Measurements from ENCODE around the gene CYP2S1. TPM values are rescaled to one million over a fixed set of nuclear protein-coding genes. Genes with fewer than 3 reads are reported as not detected.

The CYP2S1 gene
- total RNA-seq, 5 donors from 2014 or later (not counting 1 experiment from before 2014, with no cell fraction given) = 0.20 to 1.2 (median 0.51) TPM; not detected in 1

DNA sequence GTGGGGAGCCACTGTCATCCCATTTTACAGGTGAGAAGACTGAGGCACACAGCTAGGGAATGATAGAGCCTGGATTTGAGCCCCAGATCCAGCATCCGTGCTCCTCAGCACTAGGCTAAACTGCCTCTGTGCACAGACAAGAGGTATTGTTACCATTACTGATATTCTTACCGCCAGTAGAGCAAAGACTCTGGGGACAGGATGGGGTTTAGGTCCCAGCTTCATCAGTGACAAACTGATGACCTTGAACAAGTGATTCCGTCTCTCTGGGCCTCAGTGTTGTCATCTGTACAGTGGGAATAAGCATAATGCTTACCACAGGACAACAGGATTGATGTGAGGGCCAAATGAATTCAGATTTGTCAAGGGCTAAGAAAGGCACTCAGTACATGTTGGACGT is 42.5 kb downstream of the CYP2S1 start:
- Mint-ChIP-seq H3K36me3 (no peaks in the 10 kb centered on the region), H3K9me3 (no peaks in the 10 kb centered on the region), H3K4me3 (no peak overlapping the region), H3K27ac (no peak overlapping the region), H3K27me3 (no peaks in the 10 kb centered on the region), H3K4me1 (no peaks in the 10 kb centered on the region)
- DNase-seq = no peak
- ChIA-PET POLR2A (no interaction called here), CTCF (no interaction called here)
- H3K4me1 ChIP-seq (ENCODE audit: control insufficient read depth in 1 of 2, extremely low read depth in 1 of 2, insufficient read depth in 2 of 2, low read length in 2 of 2) = no peaks in the 10 kb centered on the region
- H3K4me3 ChIP-seq (ENCODE audit: control insufficient read depth in 1 of 2, extremely low read depth in 1 of 2, low read length in 1 of 2) = no peak overlapping the region
- peaks cover 0 to 27% of the 10 kb centered on the region in 2 experiments for H3K27me3 ChIP-seq (replicated peaks in 1 of 2; ENCODE audit: control insufficient read depth in 2 of 2, extremely low read depth in 1 of 2, insufficient read depth in 2 of 2, low read length in 1 of 2)
- no peak for ATAC-seq (replicated peaks in 1 of 4)
- WGBS (ENCODE audit: insufficient coverage) = 87% methylated on average over 2 of the region's 4 CpGs
- no peak overlapping the region for H3K27ac ChIP-seq (ENCODE audit: low read length)
- H3K36me3 ChIP-seq (ENCODE audit: control insufficient read depth in 2 of 2, extremely low read depth in 1 of 2, insufficient read depth in 1 of 2, low read length in 1 of 2) = no peaks in the 10 kb centered on the region
- H3K9me3 ChIP-seq = no peaks in the 10 kb centered on the region

DNA sequence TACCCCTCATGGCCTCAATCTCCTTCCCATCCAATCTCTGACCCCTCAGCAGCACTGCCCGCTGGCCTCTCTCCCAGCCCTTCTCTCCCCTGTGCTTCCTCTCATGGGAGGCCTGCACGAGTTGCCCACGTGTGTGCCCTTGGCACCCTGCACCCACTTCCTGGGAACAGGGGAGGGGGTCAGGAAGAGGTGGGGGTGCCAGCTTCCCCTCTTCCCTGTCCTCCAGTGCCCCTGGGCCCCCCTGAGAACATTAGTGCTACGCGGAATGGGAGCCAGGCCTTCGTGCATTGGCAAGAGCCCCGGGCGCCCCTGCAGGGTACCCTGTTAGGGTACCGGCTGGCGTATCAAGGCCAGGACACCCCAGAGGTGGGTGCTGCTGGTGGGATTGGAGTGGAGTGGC is 45.2 kb downstream of the CYP2S1 start:
- no peaks in the 10 kb centered on the region for H3K4me1 ChIP-seq (ENCODE audit: control insufficient read depth in 1 of 2, extremely low read depth in 1 of 2, insufficient read depth in 2 of 2, low read length in 2 of 2)
- no peaks in the 10 kb centered on the region for H3K36me3 ChIP-seq (ENCODE audit: control insufficient read depth in 2 of 2, extremely low read depth in 1 of 2, insufficient read depth in 1 of 2, low read length in 1 of 2)
- no peak overlapping the region for H3K27ac ChIP-seq (ENCODE audit: low read length)
- no peak overlapping the region for H3K27ac Mint-ChIP-seq
- 96% methylated on average over 7 of the region's 10 CpGs for WGBS (ENCODE audit: insufficient coverage)
- H3K36me3 Mint-ChIP-seq = no peaks in the 10 kb centered on the region
- no peaks in the 10 kb centered on the region for H3K9me3 ChIP-seq
- H3K9me3 Mint-ChIP-seq = no peaks in the 10 kb centered on the region
- POLR2A ChIA-PET = interaction anchor here in 1 of 2 donors (0.6 kb wide), 1 partner anchor 88 kb away, joined by 5 read pairs; no protein-coding TSS in a partner anchor
- CTCF ChIA-PET = no interaction called here
- no peak overlapping the region for H3K4me3 Mint-ChIP-seq
- H3K4me3 ChIP-seq (ENCODE audit: control insufficient read depth in 1 of 2, extremely low read depth in 1 of 2, low read length in 1 of 2) = no peak overlapping the region
- no peaks in the 10 kb centered on the region for H3K4me1 Mint-ChIP-seq
- H3K27me3 ChIP-seq (replicated peaks in 1 of 2; ENCODE audit: control insufficient read depth in 2 of 2, extremely low read depth in 1 of 2, insufficient read depth in 2 of 2, low read length in 1 of 2) = peaks cover 0 to 14% of the 10 kb centered on the region in 2 experiments
- no peak for ATAC-seq (replicated peaks in 1 of 4)
- DNase-seq = no peak
- no peaks in the 10 kb centered on the region for H3K27me3 Mint-ChIP-seq

DNA sequence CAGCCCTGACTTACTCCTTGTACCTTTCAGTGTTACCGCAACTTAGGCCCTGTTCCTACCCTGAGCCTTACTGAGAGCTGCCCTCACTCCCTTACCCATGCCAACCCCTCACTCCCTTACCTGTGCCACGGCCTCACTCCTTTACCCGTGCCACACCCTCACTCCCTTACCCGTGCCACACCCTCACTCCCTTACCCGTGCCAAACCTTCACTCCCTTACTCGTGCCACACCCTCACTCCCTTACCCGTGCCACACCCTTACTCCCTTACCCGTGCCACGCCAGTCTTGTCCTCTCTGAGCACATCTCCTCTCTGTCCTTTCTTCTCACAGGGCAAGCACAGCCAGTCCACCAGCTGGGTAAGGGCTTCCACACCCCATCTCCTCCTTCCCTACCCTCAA is 46.3 kb downstream of the CYP2S1 start:
- DNase-seq = no peak
- POLR2A ChIA-PET = no interaction called here
- 86% methylated on average over 9 of the region's 9 CpGs for WGBS (ENCODE audit: insufficient coverage)
- no peak overlapping the region for H3K4me3 ChIP-seq (ENCODE audit: control insufficient read depth in 1 of 2, extremely low read depth in 1 of 2, low read length in 1 of 2)
- H3K9me3 ChIP-seq = no peaks in the 10 kb centered on the region
- H3K9me3 Mint-ChIP-seq = no peaks in the 10 kb centered on the region
- no peaks in the 10 kb centered on the region for H3K4me1 ChIP-seq (ENCODE audit: control insufficient read depth in 1 of 2, extremely low read depth in 1 of 2, insufficient read depth in 2 of 2, low read length in 2 of 2)
- H3K27me3 Mint-ChIP-seq = no peaks in the 10 kb centered on the region
- CTCF ChIA-PET = no interaction called here
- ATAC-seq (replicated peaks in 1 of 4) = no peak
- H3K27me3 ChIP-seq (replicated peaks in 1 of 2; ENCODE audit: control insufficient read depth in 2 of 2, extremely low read depth in 1 of 2, insufficient read depth in 2 of 2, low read length in 1 of 2) = peaks cover 0 to 12% of the 10 kb centered on the region in 2 experiments
- H3K36me3 Mint-ChIP-seq = no peaks in the 10 kb centered on the region
- H3K4me1 Mint-ChIP-seq = no peaks in the 10 kb centered on the region
- H3K27ac Mint-ChIP-seq = no peak overlapping the region
- H3K27ac ChIP-seq (ENCODE audit: low read length) = no peak overlapping the region
- H3K36me3 ChIP-seq (ENCODE audit: control insufficient read depth in 2 of 2, extremely low read depth in 1 of 2, insufficient read depth in 1 of 2, low read length in 1 of 2) = no peaks in the 10 kb centered on the region
- H3K4me3 Mint-ChIP-seq = no peak overlapping the region

DNA sequence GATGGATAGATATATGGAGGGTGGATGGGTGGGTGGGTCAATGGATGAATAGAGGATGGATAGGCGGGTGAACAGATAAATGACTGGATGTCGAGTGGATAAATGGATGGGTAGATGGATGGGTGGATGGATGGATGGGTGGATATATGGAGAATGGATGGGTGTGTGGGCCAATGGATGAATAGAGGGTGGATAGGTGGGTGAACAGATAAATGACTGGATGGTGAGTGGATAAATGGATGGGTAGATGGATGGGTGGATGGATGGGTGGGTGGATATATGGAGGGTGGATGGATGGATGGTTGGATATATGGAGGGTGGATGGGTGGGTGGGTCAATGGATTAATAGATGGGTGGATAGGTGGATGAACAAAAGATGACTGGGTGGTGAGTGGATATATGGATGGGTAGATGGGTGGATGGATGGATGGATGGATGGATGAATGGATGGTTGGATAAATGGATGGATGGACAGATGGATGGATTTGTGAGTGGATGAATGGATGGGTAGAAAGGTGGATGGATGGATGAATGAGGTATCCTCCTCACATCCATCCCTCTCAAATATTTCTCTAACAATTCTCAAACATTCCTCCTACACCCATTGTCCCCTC is 47.0 kb downstream of the CYP2S1 start:
- Histone ChIP-seq H3K27me3 (replicated peaks in 1 of 2; ENCODE audit: control insufficient read depth in 2 of 2, extremely low read depth in 1 of 2, insufficient read depth in 2 of 2, low read length in 1 of 2) (peaks cover 0 to 12% of the 10 kb centered on the region in 2 experiments), H3K4me1 (ENCODE audit: control insufficient read depth in 1 of 2, extremely low read depth in 1 of 2, insufficient read depth in 2 of 2, low read length in 2 of 2) (no peaks in the 10 kb centered on the region), H3K36me3 (ENCODE audit: control insufficient read depth in 2 of 2, extremely low read depth in 1 of 2, insufficient read depth in 1 of 2, low read length in 1 of 2) (no peaks in the 10 kb centered on the region), H3K9me3 (no peaks in the 10 kb centered on the region), H3K4me3 (ENCODE audit: control insufficient read depth in 1 of 2, extremely low read depth in 1 of 2, low read length in 1 of 2) (no peak overlapping the region), H3K27ac (ENCODE audit: low read length) (no peak overlapping the region)
- no peaks in the 10 kb centered on the region for H3K36me3 Mint-ChIP-seq
- ChIA-PET CTCF (no interaction called here), POLR2A (no interaction called here)
- H3K27me3 Mint-ChIP-seq = no peaks in the 10 kb centered on the region
- no peak for ATAC-seq (replicated peaks in 1 of 4)
- 90% methylated on average over 2 of the region's 2 CpGs for WGBS (ENCODE audit: insufficient coverage)
- H3K27ac Mint-ChIP-seq = no peak overlapping the region
- no peaks in the 10 kb centered on the region for H3K4me1 Mint-ChIP-seq
- no peaks in the 10 kb centered on the region for H3K9me3 Mint-ChIP-seq
- DNase-seq = no peak
- no peak overlapping the region for H3K4me3 Mint-ChIP-seq

DNA sequence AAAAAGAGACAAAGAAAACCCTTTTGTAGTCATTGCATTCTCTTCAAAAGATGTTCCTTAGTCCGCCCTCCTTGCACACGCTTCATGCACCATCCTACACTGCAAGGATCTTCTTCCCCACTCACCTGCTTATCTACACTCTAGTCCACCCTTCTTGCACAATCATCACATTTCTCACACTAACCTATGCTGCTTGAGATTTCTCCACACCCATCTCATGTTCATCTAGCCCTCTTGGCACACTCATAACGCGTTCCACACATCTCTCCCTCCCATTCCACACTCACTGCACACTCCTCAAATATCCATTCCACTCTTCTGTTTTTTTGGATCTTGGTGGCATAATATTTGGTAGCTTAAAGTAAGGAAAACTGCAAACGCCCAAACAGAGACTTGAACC is 48.8 kb downstream of the CYP2S1 start:
- Histone ChIP-seq H3K36me3 (ENCODE audit: control insufficient read depth in 2 of 2, extremely low read depth in 1 of 2, insufficient read depth in 1 of 2, low read length in 1 of 2) (no peaks in the 10 kb centered on the region), H3K9me3 (no peaks in the 10 kb centered on the region), H3K4me3 (ENCODE audit: control insufficient read depth in 1 of 2, extremely low read depth in 1 of 2, low read length in 1 of 2) (no peak overlapping the region), H3K27me3 (replicated peaks in 1 of 2; ENCODE audit: control insufficient read depth in 2 of 2, extremely low read depth in 1 of 2, insufficient read depth in 2 of 2, low read length in 1 of 2) (peaks cover 0 to 12% of the 10 kb centered on the region in 2 experiments), H3K4me1 (ENCODE audit: control insufficient read depth in 1 of 2, extremely low read depth in 1 of 2, insufficient read depth in 2 of 2, low read length in 2 of 2) (no peaks in the 10 kb centered on the region), H3K27ac (ENCODE audit: low read length) (no peak overlapping the region)
- no peaks in the 10 kb centered on the region for H3K4me1 Mint-ChIP-seq
- CTCF ChIA-PET = interaction anchor here in 1 of 2 donors (0.7 kb wide), 1 partner anchor 60 kb away, joined by 5 read pairs; no protein-coding TSS in a partner anchor
- no peak for DNase-seq
- H3K36me3 Mint-ChIP-seq = no peaks in the 10 kb centered on the region
- no peak overlapping the region for H3K4me3 Mint-ChIP-seq
- H3K9me3 Mint-ChIP-seq = no peaks in the 10 kb centered on the region
- WGBS (ENCODE audit: insufficient coverage) = 95% methylated on average over 2 of the region's 5 CpGs
- ATAC-seq (replicated peaks in 1 of 4) = no peak
- H3K27me3 Mint-ChIP-seq = no peaks in the 10 kb centered on the region
- POLR2A ChIA-PET = interaction anchor here in 1 of 2 donors (0.5 kb wide), 1 partner anchor 38 kb away, joined by 5 read pairs; no protein-coding TSS in a partner anchor
- H3K27ac Mint-ChIP-seq = no peak overlapping the region

DNA sequence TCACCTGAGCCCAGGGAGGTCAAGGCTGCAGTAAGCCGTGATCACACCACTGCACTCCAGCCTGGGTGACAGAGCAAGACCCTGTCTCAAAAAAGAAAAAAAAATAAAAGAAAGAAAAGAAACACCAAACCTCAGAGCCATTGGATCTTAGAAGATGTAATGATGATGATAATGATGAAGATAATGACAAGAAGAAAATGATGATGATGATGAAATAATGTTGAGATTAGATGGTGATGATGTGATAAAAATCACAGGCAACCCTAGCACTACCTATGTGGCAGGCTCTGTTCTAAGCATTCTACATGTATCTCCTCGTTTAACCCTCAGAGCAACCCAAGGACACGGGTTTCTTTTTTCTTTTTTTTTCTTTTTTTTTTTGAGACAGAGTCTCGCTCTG is 51.1 kb downstream of the CYP2S1 start:
- POLR2A ChIA-PET = no interaction called here
- ATAC-seq (replicated peaks in 1 of 4) = no peak

More for the DNA sequence above, 51.1 kb downstream of the CYP2S1 start:
- Mint-ChIP-seq H3K27ac (no peak overlapping the region), H3K4me1 (no peaks in the 10 kb centered on the region), H3K36me3 (no peaks in the 10 kb centered on the region), H3K4me3 (no peak overlapping the region), H3K27me3 (peaks cover 0 to 3% of the 10 kb centered on the region in 2 donors), H3K9me3 (no peaks in the 10 kb centered on the region)
- no peak overlapping the region for H3K4me3 ChIP-seq (ENCODE audit: control insufficient read depth in 1 of 2, extremely low read depth in 1 of 2, low read length in 1 of 2)
- H3K27ac ChIP-seq (ENCODE audit: low read length) = no peak overlapping the region
- CTCF ChIA-PET = no interaction called here
- no peaks in the 10 kb centered on the region for H3K36me3 ChIP-seq (ENCODE audit: control insufficient read depth in 2 of 2, extremely low read depth in 1 of 2, insufficient read depth in 1 of 2, low read length in 1 of 2)
- H3K9me3 ChIP-seq = no peaks in the 10 kb centered on the region
- DNase-seq = no peak
- no CpG with 5 or more reads among the region's 4 CpGs for WGBS (ENCODE audit: insufficient coverage)
- H3K27me3 ChIP-seq (replicated peaks in 1 of 2; ENCODE audit: control insufficient read depth in 2 of 2, extremely low read depth in 1 of 2, insufficient read depth in 2 of 2, low read length in 1 of 2) = peaks cover 0 to 4% of the 10 kb centered on the region in 2 experiments
- no peaks in the 10 kb centered on the region for H3K4me1 ChIP-seq (ENCODE audit: control insufficient read depth in 1 of 2, extremely low read depth in 1 of 2, insufficient read depth in 2 of 2, low read length in 2 of 2)

Data from T-cell (primary cell).